ENCODE data around the gene HSPB8. TPM values are rescaled to one million over a fixed set of nuclear protein-coding genes. Genes with fewer than 3 reads are reported as not detected.

Gene HSPB8
- total RNA-seq, 2 experiments from 2014 or later = not detected

GRCh38 chr12:119206348-119207062 lies 27.8 kb downstream of the HSPB8 start:
- no peak overlapping the region for H2AFZ ChIP-seq (ENCODE audit: low read length)
- no peak overlapping the region for H3K4me3 ChIP-seq (ENCODE audit: low read depth, low read length, poor library complexity, severe bottlenecking)
- H3K9me3 ChIP-seq (ENCODE audit: low read length) = no peaks in the 10 kb centered on the region
- no peaks in the 10 kb centered on the region for H3K36me3 ChIP-seq (ENCODE audit: insufficient read depth, low read length)
- no peak for DNase-seq (ENCODE audit: low spot score)
- H3K4me2 ChIP-seq (ENCODE audit: low read length) = no peak overlapping the region
- ChIA-PET CTCF (ENCODE audit: unreplicated experiment) (no interaction called here), POLR2A (no interaction called here)
- H3K4me1 ChIP-seq (ENCODE audit: insufficient read depth, low read length, poor library complexity, severe bottlenecking) = no peaks in the 10 kb centered on the region
- intact Hi-C loops (cut with micrococcal nuclease; ENCODE audit: unreplicated experiment) = no loop called here
- no peak for TF ChIP-seq CTCF (conservative IDR thresholded peaks at IDR 0.05; ENCODE audit: low read length)
- no peak for TF ChIP-seq EZH2phosphoT487 (IDR thresholded peaks at IDR 0.05; ENCODE audit: borderline replicate concordance, low read depth, low read length)
- no TSS peak for BruUV-seq (replicated peaks)
- no peaks in the 10 kb centered on the region for H3K9me2 ChIP-seq (ENCODE audit: insufficient read depth, low read length)
- H4K20me1 ChIP-seq (ENCODE audit: insufficient read depth, low read length) = no peaks in the 10 kb centered on the region
- no peaks in the 10 kb centered on the region for H3K79me2 ChIP-seq (ENCODE audit: insufficient read depth, low read depth, low read length)
- no peak overlapping the region for H3K27ac ChIP-seq (ENCODE audit: low read depth, low read length, poor library complexity, severe bottlenecking)

GRCh38 chr12:119207063-119207560 lies 28.4 kb downstream of the HSPB8 start:
- ChIA-PET CTCF (ENCODE audit: unreplicated experiment) (no interaction called here), POLR2A (no interaction called here)
- no peak overlapping the region for H3K4me3 ChIP-seq (ENCODE audit: low read depth, low read length, poor library complexity, severe bottlenecking)
- intact Hi-C loops (cut with micrococcal nuclease; ENCODE audit: unreplicated experiment) = no loop called here
- no peak for TF ChIP-seq EZH2phosphoT487 (IDR thresholded peaks at IDR 0.05; ENCODE audit: borderline replicate concordance, low read depth, low read length)
- TF ChIP-seq CTCF (conservative IDR thresholded peaks at IDR 0.05; ENCODE audit: low read length) = no peak
- H3K4me1 ChIP-seq (ENCODE audit: insufficient read depth, low read length, poor library complexity, severe bottlenecking) = no peaks in the 10 kb centered on the region
- H3K4me2 ChIP-seq (ENCODE audit: low read length) = no peak overlapping the region
- H3K36me3 ChIP-seq (ENCODE audit: insufficient read depth, low read length) = no peaks in the 10 kb centered on the region
- no peak overlapping the region for H3K27ac ChIP-seq (ENCODE audit: low read depth, low read length, poor library complexity, severe bottlenecking)
- H2AFZ ChIP-seq (ENCODE audit: low read length) = no peak overlapping the region
- no peak for DNase-seq (ENCODE audit: low spot score)
- no peaks in the 10 kb centered on the region for H4K20me1 ChIP-seq (ENCODE audit: insufficient read depth, low read length)
- H3K79me2 ChIP-seq (ENCODE audit: insufficient read depth, low read depth, low read length) = no peaks in the 10 kb centered on the region
- H3K9me3 ChIP-seq (ENCODE audit: low read length) = no peaks in the 10 kb centered on the region
- no peaks in the 10 kb centered on the region for H3K9me2 ChIP-seq (ENCODE audit: insufficient read depth, low read length)
- BruUV-seq (replicated peaks) = no TSS peak

- no peaks in the 10 kb centered on the region for H3K79me2 ChIP-seq (ENCODE audit: insufficient read depth, low read depth, low read length)
- DNase-seq (ENCODE audit: low spot score) = no peak
- H3K4me3 ChIP-seq (ENCODE audit: low read depth, low read length, poor library complexity, severe bottlenecking) = no peak overlapping the region
- H4K20me1 ChIP-seq (ENCODE audit: insufficient read depth, low read length) = no peaks in the 10 kb centered on the region
- no peak overlapping the region for H3K4me2 ChIP-seq (ENCODE audit: low read length)
- intact Hi-C loops (cut with micrococcal nuclease; ENCODE audit: unreplicated experiment) = no loop called here
- no peak overlapping the region for H3K27ac ChIP-seq (ENCODE audit: low read depth, low read length, poor library complexity, severe bottlenecking)
- BruUV-seq (replicated peaks) = no TSS peak
- no peaks in the 10 kb centered on the region for H3K9me2 ChIP-seq (ENCODE audit: insufficient read depth, low read length)
- no peak for TF ChIP-seq CTCF (conservative IDR thresholded peaks at IDR 0.05; ENCODE audit: low read length)
- no peak for TF ChIP-seq EZH2phosphoT487 (IDR thresholded peaks at IDR 0.05; ENCODE audit: borderline replicate concordance, low read depth, low read length)
- no peaks in the 10 kb centered on the region for H3K9me3 ChIP-seq (ENCODE audit: low read length)
- no peaks in the 10 kb centered on the region for H3K4me1 ChIP-seq (ENCODE audit: insufficient read depth, low read length, poor library complexity, severe bottlenecking)
- H3K36me3 ChIP-seq (ENCODE audit: insufficient read depth, low read length) = no peaks in the 10 kb centered on the region
- ChIA-PET CTCF (ENCODE audit: unreplicated experiment) (no interaction called here), POLR2A (no interaction called here)
- H2AFZ ChIP-seq (ENCODE audit: low read length) = no peak overlapping the region
These were observed 29.9 kb downstream of the HSPB8 start for GRCh38 chr12:119208626-119209061.
